HepG2 (cell line): ENCODE results near the gene TEKT2. TPM values are rescaled to one million over a fixed set of nuclear protein-coding genes. Genes with fewer than 3 reads are reported as not detected.
A peak's percentile ranks its signal among the peaks of the same experiment; 100 is the strongest.

Experiments used
- FOXP1 ChIP-seq, 2 experiments: fragments of 450-650 bp in 1 of 2; IDR thresholded peaks; 2 replicates each; pipeline ENCODE4 v1.6.1; 2017 to 2018; ENCODE audit warnings: antibody characterized with exemption in 1 of 2
- GPBP1L1 ChIP-seq: sonication (generic); formaldehyde crosslinking; IDR thresholded peaks from 2 replicates; pipeline ENCODE4 v1.5.0; 2020; ENCODE audit warnings: mild to moderate bottlenecking, missing genetic modification reagents
- HNF1B ChIP-seq: sonication (generic); formaldehyde crosslinking; IDR thresholded peaks from 2 replicates; pipeline ENCODE4 v1.5.1; 2020; ENCODE audit warnings: mild to moderate bottlenecking, moderate library complexity, missing genetic modification reagents
- PHF20 ChIP-seq: sonication (generic); formaldehyde crosslinking; IDR thresholded peaks from 2 replicates; pipeline ENCODE4 v1.5.0; 2020; ENCODE audit warnings: mild to moderate bottlenecking, missing genetic modification reagents
- POGZ ChIP-seq: sonication (generic); formaldehyde crosslinking; IDR thresholded peaks from 2 replicates; pipeline ENCODE4 v1.4.0; 2020; ENCODE audit warnings: mild to moderate bottlenecking, missing genetic modification reagents
- SALL2 ChIP-seq: sonication (generic); formaldehyde crosslinking; IDR thresholded peaks from 2 replicates; pipeline ENCODE4 v1.8.1; 2023; ENCODE audit warnings: mild to moderate bottlenecking, missing genetic modification reagents, inconsistent platforms
- ZMYM2 ChIP-seq: sonication (generic); formaldehyde crosslinking; IDR thresholded peaks from 2 replicates; pipeline ENCODE4 v1.8.0; 2022; ENCODE audit warnings: mild to moderate bottlenecking, missing genetic modification reagents
- ZNF136 ChIP-seq: sonication (generic); formaldehyde crosslinking; IDR thresholded peaks from 2 replicates; pipeline ENCODE4 v1.8.1; 2022; ENCODE audit warnings: low read depth, mild to moderate bottlenecking, moderate library complexity, missing genetic modification reagents
- ZNF281 ChIP-seq: sonication (generic); formaldehyde crosslinking; IDR thresholded peaks from 2 replicates; pipeline ENCODE4 v1.4.0; 2020; ENCODE audit warnings: missing genetic modification reagents, borderline replicate concordance
- ZSCAN25 ChIP-seq: sonication (generic); formaldehyde crosslinking; IDR thresholded peaks from 2 replicates; pipeline ENCODE4 v1.8.0; 2022; ENCODE audit warnings: mild to moderate bottlenecking, missing genetic modification reagents
- polyA plus RNA-seq, 8 experiments: library from polyadenylated mRNA; depleted of rRNA in 3 of 8; stranded (reverse) in 7 of 8; unstranded in 1 of 8; fragments of >200 nt; fragmentation: Illumina TruSeq in 4 of 8; extraction: Trizol in 4 of 8; gene quantifications; 2 replicates each; pipeline versions ENCODE4 v1.2.1 to v1.2.3, GENCODE V29; 2011 to 2016; ENCODE audit warnings: low read depth in 4 of 8, missing spikeins in 1 of 8, mixed read lengths in 1 of 8; ENCODE audit not compliant: insufficient read depth in 1 of 8
- total RNA-seq, 5 experiments: library from RNA; depleted of rRNA; stranded (reverse); fragments of >200 nt; fragmentation: Illumina TruSeq; extraction: Trizol; gene quantifications; 2 replicates each; pipeline ENCODE4 v1.2.3, GENCODE V29; 2016; ENCODE audit warnings: low read depth in 1 of 5
- TF ChIP-seq, protein P1 (sequence below), 2 experiments: sonication (generic) in 1 of 2; formaldehyde crosslinking in 1 of 2; IDR thresholded peaks; 2 replicates each; pipeline versions ENCODE4 v1.4.0 to v1.6.1; 2018 to 2020; ENCODE audit warnings: missing genetic modification reagents in 2 of 2, borderline replicate concordance in 1 of 2, low read depth in 1 of 2, mild to moderate bottlenecking in 1 of 2, missing biosample characterization in 1 of 2
- TF ChIP-seq, protein P2 (sequence below), 2 experiments: sonication (generic) in 1 of 2; formaldehyde crosslinking in 1 of 2; IDR thresholded peaks; 2 replicates each; pipeline versions ENCODE4 v1.6.1 to v1.9.0; 2014 to 2022; ENCODE audit warnings: antibody characterized with exemption in 1 of 2, borderline replicate concordance in 1 of 2, inconsistent platforms in 1 of 2, low read depth in 1 of 2, missing genetic modification reagents in 1 of 2

TEKT2 gene
- total and polyA plus RNA-seq, 2 of the 13 experiments (the other 11 are each of a cell fraction or from before 2014, with no cell fraction given), result 0.31 to 0.38 TPM

DNA sequence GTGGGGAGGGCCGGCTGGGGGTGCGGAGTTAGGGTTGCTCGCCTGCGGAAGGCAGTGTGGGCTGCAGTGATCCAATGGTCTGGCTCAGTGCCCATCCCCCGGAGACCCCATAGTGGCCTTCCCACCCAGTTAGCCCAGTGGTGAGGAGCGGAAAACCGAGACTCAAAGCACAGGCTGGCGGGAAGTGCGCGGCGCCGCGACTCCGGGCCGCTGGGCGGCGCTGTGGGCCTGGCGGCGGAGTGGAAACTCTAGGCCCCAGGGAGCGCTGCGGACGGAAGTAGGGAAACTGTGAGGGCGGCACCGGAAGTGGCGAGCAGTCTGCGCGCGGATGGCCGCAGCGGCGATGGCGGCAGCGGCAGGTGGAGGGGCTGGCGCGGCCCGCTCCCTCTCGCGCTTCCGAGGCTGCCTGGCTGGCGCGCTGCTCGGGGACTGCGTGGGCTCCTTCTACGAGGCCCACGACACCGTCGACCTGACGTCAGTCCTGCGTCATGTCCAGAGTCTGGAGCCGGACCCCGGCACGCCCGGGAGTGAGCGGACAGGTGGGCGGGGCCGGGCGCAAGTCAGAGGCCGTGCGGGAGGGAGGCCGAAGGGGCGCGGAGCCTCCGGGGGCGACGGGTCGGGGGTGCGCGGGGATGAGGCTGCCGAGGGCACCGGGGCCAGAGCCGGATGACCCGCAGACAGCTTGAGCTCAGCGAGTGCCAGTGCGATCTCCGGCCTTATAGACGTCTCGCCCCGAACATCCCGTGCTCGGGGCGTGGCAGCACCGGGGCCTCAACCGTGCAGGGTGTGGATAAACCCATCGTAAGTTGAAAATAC lies 4.9 kb downstream of the TEKT2 start, which contains the start of gene ADPRS (continued):
- TF ChIP-seq GPBP1L1 (no peak), ZMYM2 (CRISPR knock-in tag) (no peak), ZNF136 (no peak), ZSCAN25 (CRISPR knock-in tag) (peak; percentile 1; the same call in 1 of the 2 replicates), FOXP1 (IDR thresholded peaks at IDR 0.05) (no peak), FOXP1 (CRISPR knock-in tag; IDR thresholded peaks at IDR 0.05) (no peak; the same call in 1 of the 2 replicates), HNF1B (CRISPR knock-in tag) (peak; percentile 89), ZNF281 (no peak), POGZ (peak; percentile 95), SALL2 (CRISPR knock-in tag) (peak; percentile 97), PHF20 (CRISPR knock-in tag) (peak; percentile 99)
- TF ChIP-seq, protein P1, sequence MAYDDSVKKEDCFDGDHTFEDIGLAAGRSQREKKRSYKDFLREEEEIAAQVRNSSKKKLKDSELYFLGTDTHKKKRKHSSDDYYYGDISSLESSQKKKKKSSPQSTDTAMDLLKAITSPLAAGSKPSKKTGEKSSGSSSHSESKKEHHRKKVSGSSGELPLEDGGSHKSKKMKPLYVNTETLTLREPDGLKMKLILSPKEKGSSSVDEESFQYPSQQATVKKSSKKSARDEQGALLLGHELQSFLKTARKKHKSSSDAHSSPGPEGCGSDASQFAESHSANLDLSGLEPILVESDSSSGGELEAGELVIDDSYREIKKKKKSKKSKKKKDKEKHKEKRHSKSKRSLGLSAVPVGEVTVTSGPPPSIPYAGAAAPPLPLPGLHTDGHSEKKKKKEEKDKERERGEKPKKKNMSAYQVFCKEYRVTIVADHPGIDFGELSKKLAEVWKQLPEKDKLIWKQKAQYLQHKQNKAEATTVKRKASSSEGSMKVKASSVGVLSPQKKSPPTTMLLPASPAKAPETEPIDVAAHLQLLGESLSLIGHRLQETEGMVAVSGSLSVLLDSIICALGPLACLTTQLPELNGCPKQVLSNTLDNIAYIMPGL (CRISPR knock-in tag; IDR thresholded peaks at IDR 0.05; ENCODE audit: borderline replicate concordance in 1 of 2, low read depth in 1 of 2), result peak; percentile 96 to 98
- TF ChIP-seq, protein P2, sequence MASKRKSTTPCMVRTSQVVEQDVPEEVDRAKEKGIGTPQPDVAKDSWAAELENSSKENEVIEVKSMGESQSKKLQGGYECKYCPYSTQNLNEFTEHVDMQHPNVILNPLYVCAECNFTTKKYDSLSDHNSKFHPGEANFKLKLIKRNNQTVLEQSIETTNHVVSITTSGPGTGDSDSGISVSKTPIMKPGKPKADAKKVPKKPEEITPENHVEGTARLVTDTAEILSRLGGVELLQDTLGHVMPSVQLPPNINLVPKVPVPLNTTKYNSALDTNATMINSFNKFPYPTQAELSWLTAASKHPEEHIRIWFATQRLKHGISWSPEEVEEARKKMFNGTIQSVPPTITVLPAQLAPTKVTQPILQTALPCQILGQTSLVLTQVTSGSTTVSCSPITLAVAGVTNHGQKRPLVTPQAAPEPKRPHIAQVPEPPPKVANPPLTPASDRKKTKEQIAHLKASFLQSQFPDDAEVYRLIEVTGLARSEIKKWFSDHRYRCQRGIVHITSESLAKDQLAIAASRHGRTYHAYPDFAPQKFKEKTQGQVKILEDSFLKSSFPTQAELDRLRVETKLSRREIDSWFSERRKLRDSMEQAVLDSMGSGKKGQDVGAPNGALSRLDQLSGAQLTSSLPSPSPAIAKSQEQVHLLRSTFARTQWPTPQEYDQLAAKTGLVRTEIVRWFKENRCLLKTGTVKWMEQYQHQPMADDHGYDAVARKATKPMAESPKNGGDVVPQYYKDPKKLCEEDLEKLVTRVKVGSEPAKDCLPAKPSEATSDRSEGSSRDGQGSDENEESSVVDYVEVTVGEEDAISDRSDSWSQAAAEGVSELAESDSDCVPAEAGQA (IDR thresholded peaks at IDR 0.05; ENCODE audit: low read depth), result peak; percentile 85
- TF ChIP-seq, protein P2 (CRISPR knock-in tag; IDR thresholded peaks at IDR 0.05; ENCODE audit: borderline replicate concordance), result peak; percentile 86; the same call in 1 of the 2 replicates
